GM23338 (cell line): ENCODE data around the gene TUBG2. TPM values are rescaled to one million over a fixed set of nuclear protein-coding genes. Genes with fewer than 3 reads are reported as not detected.

Source experiments
- ATAC-seq: fragments of 200-7000 bp; cut with Tn5 transposase; 3 replicates; pipeline ENCODE4 v1.9.1; 2020
- DNase-seq: peaks from one replicate; pipeline ENCODE4 v3.0.0-alpha.2; 2015; ENCODE audit warnings: low spot score
- H2AFZ ChIP-seq: fragments of 200-600 bp; sonication (generic); 2 replicates; pipeline ENCODE4 v1.8.0; 2016; ENCODE audit warnings: antibody characterized with exemption, mild to moderate bottlenecking, moderate library complexity
- H3F3A ChIP-seq: fragments of 200-600 bp; sonication (generic); replicated peaks from 2 replicates; pipeline ENCODE4 v1.8.0; 2017; ENCODE audit warnings: antibody characterized with exemption, mixed run types, low read depth
- H3K27ac ChIP-seq: fragments of 200-600 bp; sonication (generic); 2 replicates; pipeline ENCODE4 v1.6.1; 2016; ENCODE audit warnings: low read depth
- H3K27me3 ChIP-seq: fragments of 200-600 bp; sonication (generic); 2 replicates; pipeline ENCODE4 v1.8.0; 2016; ENCODE audit warnings: mild to moderate bottlenecking, mixed run types, moderate library complexity; ENCODE audit not compliant: insufficient read depth
- H3K36me3 ChIP-seq: fragments of 200-600 bp; sonication (generic); 2 replicates; pipeline ENCODE4 v1.8.0; 2016; ENCODE audit warnings: mild to moderate bottlenecking; ENCODE audit not compliant: insufficient read depth
- H3K4me1 ChIP-seq: fragments of 200-600 bp; sonication (generic); 2 replicates; pipeline ENCODE4 v1.8.0; 2016; ENCODE audit warnings: mild to moderate bottlenecking, moderate library complexity; ENCODE audit not compliant: insufficient read depth
- H3K4me2 ChIP-seq: fragments of 200-600 bp; sonication (generic); 2 replicates; pipeline ENCODE4 v1.7.1; 2017; ENCODE audit warnings: mixed run types
- H3K4me3 ChIP-seq: fragments of 200-600 bp; sonication (generic); 2 replicates; pipeline ENCODE4 v1.6.1; 2016; ENCODE audit warnings: mixed run types
- H3K79me2 ChIP-seq: fragments of 200-600 bp; sonication (generic); replicated peaks from 2 replicates; pipeline ENCODE4 v1.8.0; 2017; ENCODE audit warnings: mild to moderate bottlenecking; ENCODE audit not compliant: insufficient read depth
- H3K9me2 ChIP-seq: fragments of 200-600 bp; sonication (generic); 2 replicates; pipeline ENCODE4 v1.8.0; 2017; ENCODE audit not compliant: insufficient read depth
- H4K20me1 ChIP-seq: fragments of 200-600 bp; sonication (generic); replicated peaks from 2 replicates; pipeline ENCODE4 v1.8.0; 2017; ENCODE audit warnings: mild to moderate bottlenecking; ENCODE audit not compliant: insufficient read depth
- H3K27ac Mint-ChIP-seq: 2 replicates; pipeline ENCODE4 v1.8.0; 2020; ENCODE audit warnings: inconsistent platforms, mild to moderate bottlenecking, moderate library complexity, mixed read lengths
- H3K27me3 Mint-ChIP-seq: 3 replicates; pipeline ENCODE4 v1.8.0; 2022; ENCODE audit warnings: low read depth, mild to moderate bottlenecking, moderate library complexity, mixed read lengths, inconsistent platforms; ENCODE audit not compliant: insufficient read depth, poor library complexity
- H3K36me3 Mint-ChIP-seq: 3 replicates; pipeline ENCODE4 v1.8.0; 2021; ENCODE audit warnings: low read depth, mild to moderate bottlenecking, inconsistent platforms, moderate library complexity, mixed read lengths
- H3K4me1 Mint-ChIP-seq: 3 replicates; pipeline ENCODE4 v1.8.0; 2020; ENCODE audit warnings: mild to moderate bottlenecking, inconsistent platforms, mixed read lengths
- H3K4me3 Mint-ChIP-seq: 3 replicates; pipeline ENCODE4 v1.8.0; 2021; ENCODE audit warnings: moderate library complexity, mild to moderate bottlenecking, inconsistent platforms, mixed read lengths
- H3K9me3 Mint-ChIP-seq: 3 replicates; pipeline ENCODE4 v1.8.0; 2020; ENCODE audit warnings: moderate library complexity, mild to moderate bottlenecking, inconsistent platforms, mixed read lengths
- CREB1 ChIP-seq: fragments of 250-450 bp; sonication (Bioruptor Pico); IDR thresholded peaks from 2 replicates; pipeline ENCODE4 v1.5.0; 2020; ENCODE audit warnings: low read depth, mild to moderate bottlenecking, moderate library complexity
- EZH2 ChIP-seq: fragments of 200-600 bp; sonication (generic); IDR thresholded peaks from one replicate; pipeline ENCODE4 v1.8.0; 2017; ENCODE audit warnings: antibody characterized with exemption, mild to moderate bottlenecking, low read depth; ENCODE audit not compliant: unreplicated experiment
- EZH2phosphoT487 ChIP-seq: fragments of 200-600 bp; sonication (generic); IDR thresholded peaks from one replicate; pipeline ENCODE4 v1.8.1; 2018; ENCODE audit warnings: antibody characterized with exemption; ENCODE audit not compliant: unreplicated experiment
- JUNB ChIP-seq: IDR thresholded peaks from one replicate; pipeline ENCODE4 v1.6.1; 2016; ENCODE audit warnings: antibody characterized with exemption; ENCODE audit not compliant: unreplicated experiment
- NANOG ChIP-seq: IDR thresholded peaks from 2 replicates; pipeline ENCODE4 v1.6.1; 2016; ENCODE audit warnings: antibody characterized with exemption, borderline replicate concordance
- POLR2AphosphoS5 ChIP-seq: IDR thresholded peaks from 2 replicates; pipeline ENCODE4 v1.6.1; 2016; ENCODE audit warnings: antibody characterized with exemption, low read depth
- STAT1 ChIP-seq: IDR thresholded peaks from one replicate; pipeline ENCODE4 v1.6.1; 2016; ENCODE audit warnings: antibody characterized with exemption; ENCODE audit not compliant: unreplicated experiment
- ZNF114 ChIP-seq: fragments of 250-450 bp; sonication (Bioruptor Pico); IDR thresholded peaks from 2 replicates; pipeline ENCODE4 v1.5.0; 2020; ENCODE audit warnings: mild to moderate bottlenecking, moderate library complexity
- ZNF331 ChIP-seq: fragments of 250-450 bp; sonication (Bioruptor Pico); IDR thresholded peaks from 2 replicates; pipeline ENCODE4 v1.5.0; 2020; ENCODE audit warnings: low read depth, mild to moderate bottlenecking, moderate library complexity
- polyA plus RNA-seq: library from polyadenylated mRNA; unstranded; fragments of >200 nt; fragmentation: Nextera tagmentation; extraction: Ambion mirVana; gene quantifications from 2 replicates; pipeline ENCODE4 v1.2.1, GENCODE V29; 2016
- total RNA-seq: library from RNA; depleted of rRNA; stranded (reverse); fragments of >200 nt; shearing (Covaris generic); gene quantifications from 2 replicates; pipeline ENCODE4 v1.2.3, GENCODE V29; 2014
- TF ChIP-seq, protein P1 (sequence below), 2 experiments: fragments of 200-600 bp in 1 of 2; sonication (generic) in 1 of 2; conservative IDR thresholded peaks; 2 replicates each; pipeline versions ENCODE4 v1.5.1 to v1.6.1; 2016 to 2017; ENCODE audit warnings: antibody characterized with exemption in 2 of 2, low read depth in 2 of 2, mild to moderate bottlenecking in 2 of 2, moderate library complexity in 1 of 2
- TF ChIP-seq, protein P2 (sequence below): IDR thresholded peaks from 2 replicates; pipeline ENCODE4 v1.6.1; 2016; ENCODE audit warnings: antibody characterized with exemption
- TF ChIP-seq, protein P3 (sequence below): fragments of 250-450 bp; sonication (Bioruptor Pico); IDR thresholded peaks from 2 replicates; pipeline ENCODE4 v1.5.0; 2020; ENCODE audit warnings: mild to moderate bottlenecking, moderate library complexity
- TF ChIP-seq, protein P4 (sequence below): IDR thresholded peaks from one replicate; pipeline ENCODE4 v1.6.1; 2018; ENCODE audit warnings: antibody characterized with exemption; ENCODE audit not compliant: unreplicated experiment

TUBG2 gene
- total and polyA plus RNA-seq, 2 experiments from 2014 or later, result 18.2 to 19.0 TPM

DNA sequence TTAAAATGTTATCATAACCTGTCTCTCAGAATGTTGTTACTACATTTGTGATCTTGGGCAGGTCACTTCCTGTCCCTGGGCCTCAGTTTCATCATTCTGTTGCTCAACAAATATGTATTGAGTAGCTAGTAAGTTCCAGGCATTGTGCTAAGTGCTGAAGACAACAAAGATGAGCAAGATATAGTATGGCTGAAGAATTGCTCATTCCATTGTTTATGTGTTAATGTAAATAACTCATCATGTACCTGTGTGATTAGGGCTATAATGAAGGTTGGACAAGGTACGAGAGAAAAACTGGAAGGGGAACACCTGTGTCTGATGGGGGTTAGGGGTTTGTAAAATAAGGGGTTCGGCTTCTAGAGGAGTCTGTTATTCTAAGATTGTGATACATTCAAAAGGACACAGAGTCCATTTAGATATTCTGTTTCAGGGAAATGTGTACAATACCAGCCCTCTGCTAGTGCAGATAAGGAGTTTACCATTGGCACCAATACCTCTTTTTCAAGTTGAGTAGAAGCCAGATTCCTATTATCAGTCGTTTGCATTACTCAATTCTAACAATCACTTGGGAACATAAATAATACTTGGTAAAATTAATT lies 29.6 kb upstream of the TUBG2 start:
- Histone ChIP-seq H3K4me1 (no peaks in the 10 kb centered on the region), H3K36me3 (no peaks in the 10 kb centered on the region), H3K9me2 (no peaks in the 10 kb centered on the region), H3K27me3 (no peaks in the 10 kb centered on the region), H3K4me2 (no peak overlapping the region), H3K27ac (no peak overlapping the region), H3K4me3 (no peak overlapping the region), H2AFZ (no peak overlapping the region), H4K20me1 (no peaks in the 10 kb centered on the region), H3K79me2 (no peaks in the 10 kb centered on the region), H3F3A (no peaks in the 10 kb centered on the region)
- no peak for ATAC-seq
- no peaks in the 10 kb centered on the region; the same call in 2 of the 3 replicates for H3K9me3 Mint-ChIP-seq
- no peaks in the 10 kb centered on the region for H3K36me3 Mint-ChIP-seq
- H3K27me3 Mint-ChIP-seq, result peaks cover 3% of the 10 kb centered on the region
- no peak overlapping the region for H3K27ac Mint-ChIP-seq
- DNase-seq, result no peak
- H3K4me3 Mint-ChIP-seq, result no peak overlapping the region
- no peak for TF ChIP-seq CREB1 (CRISPR knock-in tag)
- TF ChIP-seq ZNF114 (CRISPR knock-in tag), result no peak
- TF ChIP-seq EZH2, result no peak
- TF ChIP-seq POLR2AphosphoS5, result no peak
- no peak for TF ChIP-seq NANOG
- TF ChIP-seq, protein P1, sequence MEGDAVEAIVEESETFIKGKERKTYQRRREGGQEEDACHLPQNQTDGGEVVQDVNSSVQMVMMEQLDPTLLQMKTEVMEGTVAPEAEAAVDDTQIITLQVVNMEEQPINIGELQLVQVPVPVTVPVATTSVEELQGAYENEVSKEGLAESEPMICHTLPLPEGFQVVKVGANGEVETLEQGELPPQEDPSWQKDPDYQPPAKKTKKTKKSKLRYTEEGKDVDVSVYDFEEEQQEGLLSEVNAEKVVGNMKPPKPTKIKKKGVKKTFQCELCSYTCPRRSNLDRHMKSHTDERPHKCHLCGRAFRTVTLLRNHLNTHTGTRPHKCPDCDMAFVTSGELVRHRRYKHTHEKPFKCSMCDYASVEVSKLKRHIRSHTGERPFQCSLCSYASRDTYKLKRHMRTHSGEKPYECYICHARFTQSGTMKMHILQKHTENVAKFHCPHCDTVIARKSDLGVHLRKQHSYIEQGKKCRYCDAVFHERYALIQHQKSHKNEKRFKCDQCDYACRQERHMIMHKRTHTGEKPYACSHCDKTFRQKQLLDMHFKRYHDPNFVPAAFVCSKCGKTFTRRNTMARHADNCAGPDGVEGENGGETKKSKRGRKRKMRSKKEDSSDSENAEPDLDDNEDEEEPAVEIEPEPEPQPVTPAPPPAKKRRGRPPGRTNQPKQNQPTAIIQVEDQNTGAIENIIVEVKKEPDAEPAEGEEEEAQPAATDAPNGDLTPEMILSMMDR (conservative IDR thresholded peaks at IDR 0.05; ENCODE audit: low read depth in 2 of 2), result no peak
- TF ChIP-seq, protein P2, sequence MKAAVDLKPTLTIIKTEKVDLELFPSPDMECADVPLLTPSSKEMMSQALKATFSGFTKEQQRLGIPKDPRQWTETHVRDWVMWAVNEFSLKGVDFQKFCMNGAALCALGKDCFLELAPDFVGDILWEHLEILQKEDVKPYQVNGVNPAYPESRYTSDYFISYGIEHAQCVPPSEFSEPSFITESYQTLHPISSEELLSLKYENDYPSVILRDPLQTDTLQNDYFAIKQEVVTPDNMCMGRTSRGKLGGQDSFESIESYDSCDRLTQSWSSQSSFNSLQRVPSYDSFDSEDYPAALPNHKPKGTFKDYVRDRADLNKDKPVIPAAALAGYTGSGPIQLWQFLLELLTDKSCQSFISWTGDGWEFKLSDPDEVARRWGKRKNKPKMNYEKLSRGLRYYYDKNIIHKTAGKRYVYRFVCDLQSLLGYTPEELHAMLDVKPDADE, result no peak
- TF ChIP-seq STAT1, result no peak
- no peak for TF ChIP-seq ZNF331
- TF ChIP-seq, protein P3, sequence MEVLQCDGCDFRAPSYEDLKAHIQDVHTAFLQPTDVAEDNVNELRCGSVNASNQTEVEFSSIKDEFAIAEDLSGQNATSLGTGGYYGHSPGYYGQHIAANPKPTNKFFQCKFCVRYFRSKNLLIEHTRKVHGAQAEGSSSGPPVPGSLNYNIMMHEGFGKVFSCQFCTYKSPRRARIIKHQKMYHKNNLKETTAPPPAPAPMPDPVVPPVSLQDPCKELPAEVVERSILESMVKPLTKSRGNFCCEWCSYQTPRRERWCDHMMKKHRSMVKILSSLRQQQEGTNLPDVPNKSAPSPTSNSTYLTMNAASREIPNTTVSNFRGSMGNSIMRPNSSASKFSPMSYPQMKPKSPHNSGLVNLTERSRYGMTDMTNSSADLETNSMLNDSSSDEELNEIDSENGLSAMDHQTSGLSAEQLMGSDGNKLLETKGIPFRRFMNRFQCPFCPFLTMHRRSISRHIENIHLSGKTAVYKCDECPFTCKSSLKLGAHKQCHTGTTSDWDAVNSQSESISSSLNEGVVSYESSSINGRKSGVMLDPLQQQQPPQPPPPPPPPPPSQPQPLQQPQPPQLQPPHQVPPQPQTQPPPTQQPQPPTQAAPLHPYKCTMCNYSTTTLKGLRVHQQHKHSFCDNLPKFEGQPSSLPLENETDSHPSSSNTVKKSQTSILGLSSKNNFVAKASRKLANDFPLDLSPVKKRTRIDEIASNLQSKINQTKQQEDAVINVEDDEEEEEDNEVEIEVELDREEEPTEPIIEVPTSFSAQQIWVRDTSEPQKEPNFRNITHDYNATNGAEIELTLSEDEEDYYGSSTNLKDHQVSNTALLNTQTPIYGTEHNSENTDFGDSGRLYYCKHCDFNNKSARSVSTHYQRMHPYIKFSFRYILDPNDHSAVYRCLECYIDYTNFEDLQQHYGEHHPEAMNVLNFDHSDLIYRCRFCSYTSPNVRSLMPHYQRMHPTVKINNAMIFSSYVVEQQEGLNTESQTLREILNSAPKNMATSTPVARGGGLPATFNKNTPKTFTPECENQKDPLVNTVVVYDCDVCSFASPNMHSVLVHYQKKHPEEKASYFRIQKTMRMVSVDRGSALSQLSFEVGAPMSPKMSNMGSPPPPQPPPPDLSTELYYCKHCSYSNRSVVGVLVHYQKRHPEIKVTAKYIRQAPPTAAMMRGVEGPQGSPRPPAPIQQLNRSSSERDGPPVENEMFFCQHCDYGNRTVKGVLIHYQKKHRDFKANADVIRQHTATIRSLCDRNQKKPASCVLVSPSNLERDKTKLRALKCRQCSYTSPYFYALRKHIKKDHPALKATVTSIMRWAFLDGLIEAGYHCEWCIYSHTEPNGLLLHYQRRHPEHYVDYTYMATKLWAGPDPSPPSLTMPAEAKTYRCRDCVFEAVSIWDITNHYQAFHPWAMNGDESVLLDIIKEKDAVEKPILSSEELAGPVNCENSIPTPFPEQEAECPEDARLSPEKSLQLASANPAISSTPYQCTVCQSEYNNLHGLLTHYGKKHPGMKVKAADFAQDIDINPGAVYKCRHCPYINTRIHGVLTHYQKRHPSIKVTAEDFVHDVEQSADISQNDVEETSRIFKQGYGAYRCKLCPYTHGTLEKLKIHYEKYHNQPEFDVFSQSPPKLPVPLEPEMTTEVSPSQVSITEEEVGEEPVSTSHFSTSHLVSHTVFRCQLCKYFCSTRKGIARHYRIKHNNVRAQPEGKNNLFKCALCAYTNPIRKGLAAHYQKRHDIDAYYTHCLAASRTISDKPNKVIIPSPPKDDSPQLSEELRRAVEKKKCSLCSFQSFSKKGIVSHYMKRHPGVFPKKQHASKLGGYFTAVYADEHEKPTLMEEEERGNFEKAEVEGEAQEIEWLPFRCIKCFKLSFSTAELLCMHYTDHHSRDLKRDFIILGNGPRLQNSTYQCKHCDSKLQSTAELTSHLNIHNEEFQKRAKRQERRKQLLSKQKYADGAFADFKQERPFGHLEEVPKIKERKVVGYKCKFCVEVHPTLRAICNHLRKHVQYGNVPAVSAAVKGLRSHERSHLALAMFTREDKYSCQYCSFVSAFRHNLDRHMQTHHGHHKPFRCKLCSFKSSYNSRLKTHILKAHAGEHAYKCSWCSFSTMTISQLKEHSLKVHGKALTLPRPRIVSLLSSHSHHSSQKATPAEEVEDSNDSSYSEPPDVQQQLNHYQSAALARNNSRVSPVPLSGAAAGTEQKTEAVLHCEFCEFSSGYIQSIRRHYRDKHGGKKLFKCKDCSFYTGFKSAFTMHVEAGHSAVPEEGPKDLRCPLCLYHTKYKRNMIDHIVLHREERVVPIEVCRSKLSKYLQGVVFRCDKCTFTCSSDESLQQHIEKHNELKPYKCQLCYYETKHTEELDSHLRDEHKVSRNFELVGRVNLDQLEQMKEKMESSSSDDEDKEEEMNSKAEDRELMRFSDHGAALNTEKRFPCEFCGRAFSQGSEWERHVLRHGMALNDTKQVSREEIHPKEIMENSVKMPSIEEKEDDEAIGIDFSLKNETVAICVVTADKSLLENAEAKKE, result no peak
- no peak for TF ChIP-seq EZH2phosphoT487
- TF ChIP-seq, protein P4, sequence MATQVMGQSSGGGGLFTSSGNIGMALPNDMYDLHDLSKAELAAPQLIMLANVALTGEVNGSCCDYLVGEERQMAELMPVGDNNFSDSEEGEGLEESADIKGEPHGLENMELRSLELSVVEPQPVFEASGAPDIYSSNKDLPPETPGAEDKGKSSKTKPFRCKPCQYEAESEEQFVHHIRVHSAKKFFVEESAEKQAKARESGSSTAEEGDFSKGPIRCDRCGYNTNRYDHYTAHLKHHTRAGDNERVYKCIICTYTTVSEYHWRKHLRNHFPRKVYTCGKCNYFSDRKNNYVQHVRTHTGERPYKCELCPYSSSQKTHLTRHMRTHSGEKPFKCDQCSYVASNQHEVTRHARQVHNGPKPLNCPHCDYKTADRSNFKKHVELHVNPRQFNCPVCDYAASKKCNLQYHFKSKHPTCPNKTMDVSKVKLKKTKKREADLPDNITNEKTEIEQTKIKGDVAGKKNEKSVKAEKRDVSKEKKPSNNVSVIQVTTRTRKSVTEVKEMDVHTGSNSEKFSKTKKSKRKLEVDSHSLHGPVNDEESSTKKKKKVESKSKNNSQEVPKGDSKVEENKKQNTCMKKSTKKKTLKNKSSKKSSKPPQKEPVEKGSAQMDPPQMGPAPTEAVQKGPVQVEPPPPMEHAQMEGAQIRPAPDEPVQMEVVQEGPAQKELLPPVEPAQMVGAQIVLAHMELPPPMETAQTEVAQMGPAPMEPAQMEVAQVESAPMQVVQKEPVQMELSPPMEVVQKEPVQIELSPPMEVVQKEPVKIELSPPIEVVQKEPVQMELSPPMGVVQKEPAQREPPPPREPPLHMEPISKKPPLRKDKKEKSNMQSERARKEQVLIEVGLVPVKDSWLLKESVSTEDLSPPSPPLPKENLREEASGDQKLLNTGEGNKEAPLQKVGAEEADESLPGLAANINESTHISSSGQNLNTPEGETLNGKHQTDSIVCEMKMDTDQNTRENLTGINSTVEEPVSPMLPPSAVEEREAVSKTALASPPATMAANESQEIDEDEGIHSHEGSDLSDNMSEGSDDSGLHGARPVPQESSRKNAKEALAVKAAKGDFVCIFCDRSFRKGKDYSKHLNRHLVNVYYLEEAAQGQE, result no peak
- no peak for TF ChIP-seq JUNB
- H3K4me1 Mint-ChIP-seq, result no peaks in the 10 kb centered on the region
